Stimulated activated CD8-positive, alpha-beta memory T cell treated with anti-CD3 and anti-CD28 coated beads, Interleukin-4, amount 100 ng/mL, for 4 hours (primary cell): ENCODE measurements around the gene JTB.
"Not testable (repeated sequence)": the region's sequence is repeated elsewhere in the genome, so short reads cannot be mapped to it uniquely, and the experiment has no call there.

Experiments used
- DNase-seq, 2 donors: peaks; one replicate each; pipeline ENCODE4 v3.0.0-alpha.2; 2020; ENCODE audit warnings: low read depth in 2 of 2, low spot score in 1 of 2

Gene JTB

DNA sequence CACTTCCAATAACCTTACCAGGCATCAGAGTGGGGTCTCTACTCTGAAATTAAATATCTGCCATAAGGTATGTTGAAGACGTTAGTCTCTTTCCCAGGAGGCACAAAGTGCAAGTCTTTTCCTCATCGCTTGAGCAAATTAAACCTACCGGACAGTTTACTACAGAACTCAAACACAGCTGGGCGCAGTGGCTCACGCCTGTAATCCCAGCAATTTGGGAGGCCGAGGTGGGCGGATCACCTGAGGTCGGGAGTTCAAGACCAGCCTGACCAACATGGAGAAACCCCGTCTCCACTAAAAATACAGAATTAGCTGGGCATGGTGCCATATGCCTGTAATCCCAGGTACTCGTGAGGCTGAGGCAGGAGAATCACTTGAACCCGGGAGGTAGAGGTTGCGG, 1.6 kb upstream of the JTB start:
- DNase-seq = not testable (repeated sequence)

DNA sequence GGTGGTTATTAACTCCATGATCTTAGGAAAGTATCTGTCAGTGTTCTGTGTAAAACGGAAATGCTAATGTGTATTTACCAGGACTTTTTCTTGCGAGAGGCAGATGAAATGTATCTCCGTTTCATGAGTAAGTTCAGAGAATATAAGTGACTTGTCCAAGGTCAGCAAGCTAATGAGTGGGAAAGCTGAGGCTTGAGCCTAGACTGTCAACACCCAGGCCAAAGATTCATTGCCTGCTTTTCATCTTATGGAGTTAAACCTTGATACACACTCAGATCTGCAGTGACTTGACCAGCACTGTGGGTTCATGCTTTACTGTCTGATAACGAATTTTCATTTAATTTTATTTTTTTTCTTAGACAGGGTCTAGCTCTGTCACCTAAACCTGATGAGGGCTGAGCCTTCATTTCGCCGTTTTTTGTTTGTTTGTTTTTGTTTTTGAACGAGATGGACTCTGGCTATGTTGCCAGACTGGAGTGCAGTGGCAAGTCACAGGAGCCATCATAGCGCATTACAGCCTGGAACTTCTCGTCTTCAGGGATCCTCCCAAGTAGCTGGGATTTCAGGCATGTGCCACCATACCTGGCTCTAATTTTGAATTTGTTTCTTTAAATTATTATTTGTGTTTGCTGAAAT, 918 bp upstream of the JTB start:
- no peak for DNase-seq

DNA sequence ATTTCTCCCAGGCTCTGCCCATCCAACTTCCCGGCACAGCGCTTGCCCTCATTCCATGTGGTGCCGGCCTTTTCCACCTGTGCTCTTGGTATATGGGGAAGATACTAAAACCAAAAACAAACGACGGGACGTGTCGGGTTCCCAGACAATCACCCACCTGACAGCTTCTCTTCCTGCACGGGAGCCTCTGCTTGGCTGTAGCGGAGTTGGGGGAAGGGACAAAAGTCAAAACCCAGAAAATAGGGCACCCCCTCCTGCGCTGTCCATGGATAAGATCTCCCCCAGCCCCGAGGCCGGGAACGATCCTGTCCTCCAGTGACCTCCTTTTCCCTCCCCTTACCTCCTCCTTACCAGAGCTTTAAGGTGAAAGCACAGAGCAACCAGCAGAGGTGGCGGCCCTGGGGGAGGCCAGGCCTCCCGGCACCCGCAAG, 640 bp downstream of the JTB start:
- no peak for DNase-seq

DNA sequence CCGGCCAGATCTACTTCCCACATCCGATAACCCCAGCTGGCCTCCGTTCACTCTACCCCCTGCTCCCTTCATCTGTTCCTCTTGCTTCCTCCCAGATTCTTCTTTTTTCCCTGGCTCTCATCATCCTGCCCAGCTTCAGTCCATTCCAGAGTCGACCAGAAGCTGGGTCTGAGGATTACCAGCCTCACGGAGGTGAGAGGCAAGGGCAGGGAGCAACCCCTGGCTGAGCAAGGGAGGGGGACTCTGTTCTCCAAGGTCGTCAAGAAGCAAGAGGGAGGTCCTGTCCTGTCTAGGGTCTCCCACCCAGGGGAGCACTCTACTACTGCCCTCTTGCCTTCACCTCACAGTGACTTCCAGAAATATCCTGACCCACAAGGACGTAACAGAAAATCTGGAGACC, 3.9 kb downstream of the JTB start:
- no peak for DNase-seq

DNA sequence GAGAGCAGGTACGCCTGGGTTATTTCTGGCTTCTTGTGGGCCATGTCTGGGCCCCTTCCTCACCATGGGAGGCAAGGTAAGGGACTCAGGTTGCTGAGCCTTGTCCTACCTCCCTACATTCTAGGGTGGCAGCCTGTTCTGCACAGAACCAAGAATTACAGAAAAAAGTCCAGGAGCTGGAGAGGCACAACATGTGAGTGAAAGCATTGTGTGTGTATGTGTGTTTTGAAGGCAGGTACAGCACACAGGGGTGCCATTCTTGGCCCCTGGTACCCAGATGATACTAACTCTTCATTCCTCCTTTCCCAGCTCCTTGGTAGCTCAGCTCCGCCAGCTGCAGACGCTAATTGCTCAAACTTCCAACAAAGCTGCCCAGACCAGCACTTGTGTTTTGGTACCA, 4.4 kb downstream of the JTB start:
- DNase-seq = no peak

DNA sequence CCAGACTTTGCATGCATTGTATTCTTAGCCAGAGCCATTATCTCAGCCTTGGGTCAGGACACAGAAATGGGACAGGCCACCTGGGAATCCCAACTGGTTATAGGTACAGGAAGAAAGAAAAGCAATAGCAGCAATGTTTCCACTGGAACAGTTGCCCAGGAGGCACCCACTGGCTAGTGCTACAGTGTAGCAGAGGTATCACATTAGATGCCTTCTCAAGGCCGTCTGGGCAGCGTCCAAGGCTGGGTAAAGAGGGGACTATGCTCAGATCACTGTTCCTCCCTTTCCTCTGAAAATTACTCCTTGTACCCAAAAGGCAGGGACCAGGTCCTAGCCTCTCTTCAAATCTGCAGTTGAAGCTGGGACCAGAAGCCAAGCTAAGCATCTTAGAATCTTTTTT, 7.1 kb downstream of the JTB start:
- DNase-seq = no peak

DNA sequence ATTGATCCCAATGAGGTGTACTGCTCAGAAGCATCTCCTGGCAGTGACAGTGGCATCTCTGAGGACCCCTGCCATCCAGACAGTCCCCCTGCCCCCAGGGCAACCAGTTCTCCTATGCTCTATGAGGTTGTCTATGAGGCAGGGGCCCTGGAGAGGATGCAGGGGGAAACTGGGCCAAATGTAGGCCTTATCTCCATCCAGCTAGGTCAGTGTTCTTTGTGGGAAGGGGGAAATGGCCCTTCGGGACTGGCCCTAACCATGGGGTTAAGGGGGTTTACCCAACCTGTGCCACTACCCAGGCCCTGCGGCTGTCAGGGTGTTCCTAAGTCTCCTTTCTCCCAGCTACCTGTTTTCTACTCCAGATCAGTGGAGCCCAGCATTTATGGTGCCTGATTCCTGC, 8.5 kb downstream of the JTB start:
- DNase-seq = no peak

DNA sequence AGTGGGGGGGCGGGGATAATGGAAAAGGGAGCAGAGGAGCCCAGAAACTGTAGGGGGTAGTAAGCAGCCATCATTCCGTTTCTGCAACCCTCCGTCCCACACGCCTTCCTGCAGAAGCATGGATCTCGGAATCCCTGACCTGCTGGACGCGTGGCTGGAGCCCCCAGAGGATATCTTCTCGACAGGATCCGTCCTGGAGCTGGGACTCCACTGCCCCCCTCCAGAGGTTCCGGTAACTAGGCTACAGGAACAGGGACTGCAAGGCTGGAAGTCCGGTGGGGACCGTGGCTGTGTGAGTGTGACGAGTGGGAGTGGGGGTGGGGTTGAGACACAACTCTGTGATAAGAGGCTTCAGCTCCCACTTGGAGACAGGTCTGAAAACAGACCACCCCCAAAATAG, 9.1 kb downstream of the JTB start:
- no peak for DNase-seq

DNA sequence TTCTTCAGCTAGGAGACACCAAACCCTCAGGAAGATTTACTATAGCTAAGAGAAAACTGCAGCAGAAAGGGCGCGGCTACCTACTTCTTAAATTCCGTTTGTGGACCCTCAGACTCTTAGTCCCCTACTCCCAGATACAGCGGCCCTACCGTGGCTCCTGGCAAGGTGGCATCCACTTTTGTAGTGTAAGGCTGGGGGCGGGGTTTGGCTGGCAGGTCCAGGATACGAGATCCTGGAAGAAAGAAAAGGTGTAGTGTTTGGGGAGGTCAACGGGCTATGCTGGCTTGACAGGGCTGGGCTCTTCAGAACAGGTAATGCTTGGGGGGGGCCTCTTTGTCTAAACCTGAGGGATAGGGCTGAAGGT, 9.5 kb downstream of the JTB start:
- no peak for DNase-seq

DNA sequence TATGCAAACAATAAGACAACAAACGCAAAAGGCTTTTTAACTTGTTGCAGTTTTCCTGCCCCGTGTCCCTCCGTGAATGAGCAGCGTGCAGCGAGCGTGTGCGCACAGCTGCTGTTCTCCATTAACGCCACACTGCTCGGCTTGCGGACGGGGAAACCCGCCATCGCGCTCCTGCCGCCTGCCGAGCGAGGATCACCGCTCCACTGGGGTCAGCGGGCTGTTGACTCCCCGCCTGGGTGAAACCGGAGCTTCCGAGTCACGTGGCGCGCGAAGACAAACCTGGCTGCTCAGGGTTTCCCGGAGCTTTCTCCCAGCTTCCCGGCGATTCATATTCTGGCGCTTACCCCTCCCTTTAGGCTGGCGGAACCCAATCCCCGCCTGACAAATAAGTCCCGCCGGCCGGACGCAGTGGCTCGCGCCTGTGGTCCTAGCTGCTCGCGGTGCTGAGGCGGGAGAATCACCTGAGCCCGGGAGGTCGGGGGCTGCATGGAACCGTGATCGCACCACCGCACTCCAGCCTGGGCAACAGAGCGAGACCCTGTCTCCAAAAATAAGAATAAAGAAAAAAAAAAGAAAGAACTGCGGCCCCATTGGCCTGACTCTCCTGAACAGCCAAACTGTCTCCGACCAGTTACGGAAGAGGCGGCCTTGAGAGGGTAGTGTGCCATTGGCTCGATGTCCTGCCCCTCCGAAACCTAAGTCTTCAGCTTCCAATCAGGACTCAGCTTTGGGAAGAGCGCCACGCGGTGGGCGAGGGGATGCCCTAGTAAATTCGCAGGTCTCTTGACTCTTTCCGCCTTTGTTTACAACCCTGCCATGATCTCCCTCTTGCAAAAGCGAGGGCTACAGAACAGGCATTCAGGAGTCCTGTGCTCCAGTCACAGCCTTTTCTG, 10.1 kb downstream of the JTB start, which contains the start of gene CREB3L4:
Gene CREB3L4, plus strand, starts transcription at position 796 of the 893 bp plus-strand sequence. CDS start 624 bp downstream, outside the sequence.
- peak; percentile 51 to 73 for DNase-seq

DNA sequence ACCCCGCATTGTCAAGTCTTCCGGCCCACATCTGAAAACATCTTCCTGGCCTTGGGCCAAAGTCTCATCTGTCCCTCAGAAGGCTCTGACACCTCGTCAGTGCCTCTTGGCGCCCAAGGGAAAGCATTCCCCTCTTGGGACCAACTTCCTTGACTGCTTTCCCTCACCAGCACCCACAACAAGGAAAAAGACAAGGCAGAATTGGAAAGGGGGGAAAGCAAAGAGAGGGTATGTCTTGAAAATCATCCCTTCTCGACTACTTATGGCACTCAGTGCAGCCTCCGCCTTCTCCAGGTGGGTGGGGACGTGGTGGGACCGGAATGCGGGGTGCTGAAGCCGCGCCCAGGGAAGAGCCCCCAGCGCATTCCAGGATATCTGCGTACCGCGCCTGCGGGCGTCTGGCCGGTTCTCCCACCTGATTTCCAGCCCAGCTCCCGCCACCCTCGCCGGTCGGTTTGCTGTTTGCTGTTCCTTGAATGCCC, 13.6 kb downstream of the JTB start:
- DNase-seq = no peak

DNA sequence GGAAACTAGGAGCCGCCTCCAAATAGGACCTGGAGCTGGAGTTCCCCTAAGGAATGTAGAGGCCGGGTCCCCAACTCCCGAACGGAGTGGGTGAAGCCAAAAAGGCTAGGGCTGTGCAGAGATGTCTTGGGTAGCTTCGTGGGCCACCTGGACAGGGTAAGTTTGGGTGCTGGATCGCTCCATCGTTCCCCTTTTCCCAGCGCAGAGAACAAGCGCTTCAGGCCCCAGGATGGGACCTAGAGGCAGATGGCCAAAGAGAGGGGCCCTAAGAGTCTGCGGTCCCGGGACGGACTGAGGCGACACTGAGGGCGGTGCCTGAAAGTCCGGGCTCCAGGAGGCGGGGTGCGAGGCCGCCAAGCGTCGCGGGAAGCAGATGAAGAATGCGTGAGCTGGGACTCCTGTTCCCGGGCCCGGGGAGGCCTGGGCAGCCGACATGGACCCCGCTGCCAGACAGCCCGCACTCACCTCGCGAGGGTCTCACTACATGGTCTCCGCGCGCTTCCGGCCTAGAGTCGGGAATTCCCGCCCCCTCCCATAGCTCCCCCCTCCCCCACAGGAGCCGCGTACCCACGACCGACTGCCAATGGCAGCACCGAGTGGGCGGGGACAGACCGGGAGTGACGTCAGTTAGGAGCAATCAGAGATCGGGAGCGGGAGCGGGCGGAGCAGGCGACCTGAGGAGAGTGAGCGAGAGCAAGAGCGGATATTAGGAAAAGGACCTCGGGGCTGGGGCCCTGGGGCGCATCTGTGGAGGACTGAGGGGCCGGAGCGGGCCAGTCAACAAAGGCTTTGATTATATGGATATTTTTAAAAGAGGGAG, 14.2 kb downstream of the JTB start, which contains the start of gene SLC39A1:
Gene SLC39A1, minus strand, starts transcription at position 508 of the 820 bp plus-strand sequence. CDS start 822 bp downstream, outside the sequence.
- peak; percentile 87 to 88 for DNase-seq

DNA sequence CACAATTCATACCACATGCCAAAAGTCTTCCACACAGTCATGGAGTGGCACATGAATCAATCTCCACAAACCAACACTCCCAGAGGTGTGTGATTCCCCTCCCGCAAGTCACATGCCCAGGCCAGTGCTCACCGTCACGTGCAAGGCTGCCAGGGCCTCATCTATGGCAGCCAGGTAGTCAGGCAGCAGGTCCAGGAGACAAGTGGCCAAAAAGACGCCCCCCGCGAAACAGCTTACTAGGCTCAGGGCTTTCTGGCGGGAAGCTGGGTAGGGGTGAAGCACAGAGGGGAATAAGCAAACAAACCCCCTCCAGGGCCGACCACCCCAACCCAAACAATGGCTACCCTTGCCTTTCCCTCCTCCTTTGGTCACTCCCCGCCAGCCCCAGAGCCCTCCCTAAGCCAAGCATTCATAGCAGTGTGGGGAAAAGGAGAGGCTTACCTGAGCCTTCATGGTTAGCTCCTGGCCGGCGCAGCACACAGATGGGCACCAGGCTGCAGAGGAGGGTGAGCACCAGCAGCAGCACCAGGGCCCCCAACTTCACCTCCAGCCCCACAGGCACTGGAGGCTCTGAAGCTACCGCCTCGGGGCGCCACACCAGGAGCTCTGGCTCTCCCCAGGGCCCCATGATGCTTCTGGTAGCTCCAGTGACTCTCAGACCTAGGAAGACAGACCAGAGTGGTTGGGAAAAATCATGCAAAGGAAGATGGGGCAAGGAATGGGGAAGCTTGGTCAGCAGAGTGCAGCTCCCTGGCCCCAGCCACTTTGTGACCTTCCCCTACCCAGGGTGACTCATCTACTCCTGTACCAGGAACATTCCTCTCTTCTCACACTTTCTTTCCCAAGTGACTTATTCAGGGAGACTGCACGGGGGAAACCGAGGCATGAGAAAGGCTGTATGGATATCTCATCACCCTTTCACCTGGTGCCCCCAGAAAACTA, 15.1 kb downstream of the JTB start:
- DNase-seq = no peak

DNA sequence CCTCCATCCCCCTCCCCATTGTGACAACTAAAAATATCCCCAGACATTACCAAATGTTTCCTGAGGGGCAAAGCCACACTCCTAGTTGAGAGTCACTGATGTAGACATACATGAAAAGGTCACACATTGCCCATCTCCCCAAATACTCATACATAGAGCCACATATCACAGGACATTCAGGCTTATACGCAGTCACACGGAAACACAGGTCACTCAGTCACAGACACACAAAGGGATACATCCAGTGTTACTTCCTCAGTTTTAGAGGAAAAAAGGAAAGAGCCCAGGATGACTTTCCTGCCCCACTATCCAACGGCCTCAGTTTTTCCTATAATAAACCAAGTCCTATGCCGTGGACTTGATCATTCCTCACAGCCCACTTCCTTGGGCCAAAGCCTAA, 16.1 kb downstream of the JTB start:
- no peak for DNase-seq

DNA sequence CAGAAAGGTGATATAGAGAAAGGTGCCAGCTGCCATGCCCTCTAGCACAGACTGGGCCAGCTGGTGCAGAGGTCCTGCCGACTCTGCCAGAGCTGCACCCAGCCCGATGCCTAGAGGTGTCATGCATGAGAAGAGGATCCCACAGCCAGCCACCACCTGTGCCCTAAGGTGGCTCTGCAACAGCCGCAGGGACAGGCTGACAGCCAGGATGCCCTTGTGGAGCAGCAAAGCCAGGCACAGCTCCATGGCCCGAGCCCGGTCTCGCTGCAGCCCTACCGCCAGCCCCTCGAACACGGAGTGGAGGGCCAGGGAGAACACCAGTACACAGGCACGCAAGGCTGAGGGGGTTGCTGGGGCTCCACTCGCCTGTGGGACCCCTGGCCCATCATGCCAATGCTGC, 17.3 kb downstream of the JTB start:
- DNase-seq = no peak

DNA sequence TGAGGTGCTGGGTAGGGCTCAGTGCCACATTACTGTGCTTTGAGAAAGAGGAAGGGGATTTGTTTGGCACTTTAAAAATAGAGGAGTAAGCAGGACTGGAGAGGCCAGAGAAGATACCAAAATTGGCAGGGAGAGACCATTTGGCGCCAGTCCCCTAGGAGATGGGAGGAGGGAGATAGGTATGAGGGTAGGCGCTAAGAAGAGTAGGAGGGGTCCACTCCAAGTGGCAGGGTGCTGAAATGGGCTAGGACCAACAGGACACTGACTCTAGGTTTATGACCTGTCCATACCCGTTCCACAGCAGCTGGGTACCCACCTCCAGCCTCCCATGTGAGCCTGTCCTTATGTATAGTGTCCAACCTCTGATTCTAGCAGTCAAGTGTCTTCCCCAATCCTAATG, 18.0 kb downstream of the JTB start:
- DNase-seq = no peak

DNA sequence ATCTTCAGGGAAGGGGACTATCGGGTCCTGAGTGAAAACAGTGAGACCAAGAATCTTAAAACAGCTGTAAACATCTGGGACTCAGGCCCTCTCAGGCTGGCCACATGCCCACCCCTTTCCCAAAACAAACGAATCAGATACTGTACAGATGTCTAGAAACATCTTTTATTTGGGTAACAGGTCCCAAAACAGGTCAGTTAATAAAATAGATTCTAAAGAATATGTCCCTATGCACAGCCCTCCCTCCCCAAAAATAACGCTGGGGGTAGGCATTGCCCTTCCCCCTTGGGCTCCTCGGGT, 18.6 kb downstream of the JTB start:
- DNase-seq = no peak

DNA sequence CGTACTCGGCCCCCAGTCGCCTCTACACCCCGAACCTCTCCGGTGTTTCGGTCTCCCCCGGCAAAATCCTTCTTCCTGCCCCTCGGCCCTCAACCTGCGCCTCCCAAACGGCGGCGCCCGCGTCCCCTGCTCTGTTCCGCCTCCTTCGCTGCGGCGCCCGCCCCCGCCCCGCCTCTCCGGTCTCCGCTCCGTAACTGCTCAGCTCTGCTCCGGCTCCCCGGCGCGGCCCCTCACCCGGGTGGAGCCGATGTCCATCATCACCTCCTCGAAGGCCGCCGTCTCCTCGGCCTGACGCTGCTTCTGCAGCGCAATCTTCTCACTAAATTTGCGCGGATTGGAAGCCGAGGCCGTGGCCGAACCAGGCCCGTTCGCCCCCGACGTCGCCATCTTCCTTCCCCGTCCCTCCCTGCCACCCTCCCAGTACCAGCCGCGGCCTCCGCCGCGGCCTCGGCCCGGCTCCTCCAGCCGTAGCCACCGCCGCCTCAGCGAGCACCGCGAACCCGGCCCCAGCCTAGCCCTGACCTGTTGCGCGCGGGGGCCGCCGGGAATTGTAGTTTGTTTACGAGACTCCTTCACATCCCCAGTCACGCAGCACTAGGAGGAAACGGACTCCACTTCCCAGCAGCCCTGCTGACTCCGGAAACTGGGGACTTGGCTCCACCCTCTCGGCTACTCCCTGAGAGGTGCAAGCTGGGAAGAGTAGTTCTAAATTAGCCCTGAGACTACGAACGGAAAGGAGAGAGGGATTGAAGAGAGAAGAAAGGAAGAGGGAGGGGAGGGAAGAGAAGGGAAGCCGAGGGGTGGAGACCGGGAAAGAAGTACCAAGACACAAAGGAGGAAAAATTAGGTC, 19.1 kb downstream of the JTB start, which contains the start of gene CRTC2:
Gene CRTC2, minus strand, starts transcription at position 502 of the 850 bp plus-strand sequence. Its CDS starts 115 bp downstream, at position 387.
- peak; percentile 92 to 94 for DNase-seq

DNA sequence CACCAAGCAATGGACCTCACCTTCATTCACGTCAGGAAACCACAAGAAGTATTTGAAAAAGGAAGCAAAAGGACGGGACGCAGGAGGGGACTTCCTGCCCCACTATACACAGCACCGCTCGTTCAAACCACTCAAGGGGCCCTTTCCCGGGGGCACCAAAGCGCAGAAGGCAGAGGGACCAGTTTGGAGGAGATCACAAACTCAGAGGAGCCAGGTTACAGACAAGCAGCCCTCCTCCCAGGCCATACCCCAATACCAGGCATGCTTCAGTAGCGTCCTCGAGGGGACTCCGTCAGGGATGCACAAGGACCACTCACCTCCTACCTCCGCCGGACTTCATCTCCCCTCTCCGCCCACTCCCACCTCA, 19.7 kb downstream of the JTB start:
- DNase-seq = peak in 1 of 2 donors; percentile 21
